Embryonic facial prominence (tissue), 1 donor: ENCODE data around the gene SRM.
"Not testable (repeated sequence)": the region's sequence is repeated elsewhere in the genome, so short reads cannot be mapped to it uniquely, and the experiment has no call there.

Experiments
- DNase-seq: peaks from one replicate; pipeline ENCODE4 v3.0.0-alpha.2; 2016; ENCODE audit errors: extremely low spot score

Gene SRM

DNA sequence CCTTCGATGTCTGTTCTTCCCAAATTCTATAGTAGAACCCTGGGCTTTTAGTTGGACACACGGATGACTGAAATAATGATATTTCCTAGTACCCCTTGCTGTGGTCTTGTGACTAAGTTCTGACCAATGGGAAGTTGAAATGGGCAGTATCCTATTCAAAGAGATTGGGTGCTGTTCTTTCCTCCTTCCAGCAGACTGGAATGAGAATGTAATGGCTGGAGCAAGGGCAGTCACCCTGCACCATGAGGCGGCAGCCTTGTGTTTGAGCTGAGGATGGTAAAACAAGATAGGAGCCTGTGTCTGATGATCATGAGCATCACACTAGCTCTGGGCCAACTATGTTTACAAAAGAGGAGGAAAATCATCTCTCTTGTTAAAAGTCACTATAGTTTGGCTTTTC, 5.1 kb upstream of the SRM start:
- DNase-seq: no peak

DNA sequence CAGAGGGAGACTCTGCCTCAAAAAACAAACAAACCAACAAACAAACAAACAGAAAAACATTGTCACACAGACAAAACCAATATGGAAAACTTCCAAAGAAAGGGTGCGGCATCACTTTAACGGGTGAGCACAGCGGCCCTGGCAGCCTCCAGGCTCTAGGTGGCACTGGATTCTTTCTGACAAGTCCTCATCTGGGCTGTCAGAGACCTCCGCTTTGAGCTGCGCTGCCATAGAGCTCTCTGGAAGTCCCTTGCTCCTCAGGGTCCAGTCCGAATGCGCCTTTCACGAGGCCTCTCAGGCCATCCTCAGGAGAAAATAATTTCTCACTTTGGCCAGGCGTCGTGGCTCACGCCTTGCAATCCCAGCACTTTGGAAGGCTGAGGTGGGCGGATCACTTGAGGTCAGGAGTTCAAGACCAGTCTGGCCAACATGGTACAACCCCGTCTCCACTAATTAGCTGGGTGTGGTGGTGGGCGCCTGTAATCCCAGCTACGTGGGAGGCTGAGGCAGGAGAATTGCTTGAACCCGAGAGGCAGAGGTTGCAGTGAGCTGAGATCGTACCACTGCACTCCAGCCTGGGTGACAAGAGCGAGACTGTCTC, 4.2 kb upstream of the SRM start:
- not testable (repeated sequence) for DNase-seq

GRCh38 chr1:11062965-11063401, 3.2 kb upstream of the SRM start:
- no peak for DNase-seq

GRCh38 chr1:11061652-11062365, 2.0 kb upstream of the SRM start:
- DNase-seq: no peak

DNA sequence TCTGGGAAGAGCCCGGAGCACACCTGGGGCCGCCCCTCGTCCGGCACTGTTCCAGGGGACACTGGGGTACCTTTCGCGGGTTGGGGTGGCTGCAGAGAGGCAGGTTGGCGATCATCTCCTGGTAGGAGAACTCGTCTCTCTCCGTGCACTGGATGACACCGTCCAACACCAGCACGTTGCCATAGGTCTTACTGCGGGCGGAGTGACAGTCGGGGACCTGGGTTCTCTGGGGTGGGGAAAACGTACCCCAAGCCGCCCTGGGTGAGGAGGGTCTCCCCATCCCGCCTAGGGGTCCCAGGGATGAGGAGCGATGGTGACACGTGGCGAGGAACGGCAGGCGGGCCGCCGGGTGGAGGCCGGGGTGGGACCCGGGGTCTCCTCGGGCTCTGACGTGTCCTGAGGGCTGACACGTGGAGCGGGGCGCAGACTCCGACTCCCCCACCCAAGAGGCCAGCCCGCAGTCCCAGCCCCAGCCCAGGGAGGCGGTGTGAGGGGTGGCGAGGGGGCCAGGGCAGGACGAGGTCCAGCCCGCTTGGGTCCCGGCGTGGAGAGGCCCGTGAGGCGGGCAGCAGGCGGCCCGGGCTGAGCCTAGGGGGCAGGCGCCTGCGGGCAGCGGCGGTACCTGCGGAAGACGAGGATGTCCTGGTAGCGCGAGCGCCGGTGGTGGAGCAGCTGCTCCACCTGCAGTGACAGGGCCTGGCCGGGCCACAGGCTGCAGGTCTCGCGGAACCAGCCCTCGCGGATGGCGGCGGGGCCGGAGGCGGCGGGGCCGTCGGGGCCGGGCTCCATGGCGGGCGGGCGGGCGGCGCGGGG, 457 bp downstream of the SRM start:
- DNase-seq: no peak

DNA sequence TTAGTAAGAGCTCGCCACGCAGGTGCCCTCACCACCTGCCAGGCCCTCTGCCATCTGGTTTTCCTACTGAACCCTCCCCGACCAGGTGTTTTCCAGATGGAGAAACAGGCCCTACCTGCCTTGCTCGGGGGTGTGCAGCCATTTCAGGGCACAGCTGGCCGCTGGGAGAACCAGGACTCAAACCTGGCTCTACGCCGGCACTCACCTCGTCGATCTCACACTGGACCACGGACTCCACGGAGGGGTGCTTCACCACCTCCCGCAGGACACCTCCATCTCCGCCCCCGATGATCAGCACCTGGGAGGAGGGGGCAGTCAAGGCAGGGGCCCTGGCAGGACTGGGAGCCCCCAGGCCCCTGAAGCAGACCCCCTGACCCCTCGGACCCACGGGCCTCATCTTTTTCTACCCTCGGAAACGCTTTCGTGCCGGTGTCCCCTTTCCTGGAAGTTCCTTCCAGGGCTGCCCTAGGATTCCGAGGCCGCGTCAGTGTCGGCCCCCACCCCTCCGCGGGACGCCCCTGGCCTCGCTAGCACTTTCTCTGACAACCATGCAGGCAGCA, 1.1 kb downstream of the SRM start:
- DNase-seq: no peak

DNA sequence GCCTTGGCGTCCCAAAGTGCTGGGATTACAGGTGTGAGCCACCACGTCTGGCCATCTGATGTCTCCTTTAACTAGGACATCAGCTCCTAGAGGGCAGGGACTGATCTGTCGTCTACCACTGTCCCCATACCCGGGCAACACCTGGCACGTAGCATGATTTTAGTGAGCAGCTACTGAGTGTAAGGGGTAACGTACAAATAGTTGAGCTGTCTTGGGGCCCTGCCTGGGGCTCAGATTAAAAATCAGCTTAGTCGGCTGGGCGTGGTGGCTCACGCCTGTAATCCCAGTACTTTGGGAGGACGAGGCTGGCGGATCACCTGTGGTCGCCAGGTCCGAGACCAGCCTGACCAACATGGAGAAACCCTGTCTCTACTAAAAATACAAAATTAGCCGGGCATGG, 1.8 kb downstream of the SRM start:
- no peak for DNase-seq

GRCh38 chr1:11057477-11057876, 2.3 kb downstream of the SRM start:
- DNase-seq: no peak

DNA sequence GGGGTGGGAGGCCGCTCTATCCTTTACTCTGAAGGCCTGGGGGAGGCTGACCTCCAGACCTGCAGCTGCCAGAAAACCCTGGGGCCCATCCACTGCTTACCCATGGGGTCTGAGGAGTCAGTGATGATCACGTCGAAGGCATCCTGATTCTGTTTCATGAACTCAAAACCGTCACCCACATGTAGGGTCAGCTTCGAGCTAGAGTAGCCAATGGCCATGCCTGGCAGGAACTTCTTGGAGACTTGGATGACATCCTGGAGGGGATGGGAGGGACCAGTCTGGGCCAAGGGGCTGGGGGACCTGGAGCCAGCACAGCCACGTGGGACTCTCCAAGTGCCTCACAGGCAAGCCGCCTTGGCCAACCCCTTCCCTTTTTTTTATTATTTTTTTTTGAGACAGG, 3.3 kb downstream of the SRM start:
- no peak for DNase-seq

- no peak for DNase-seq
Measured at GRCh38 chr1:11055676-11056075, 4.1 kb downstream of the SRM start.

GRCh38 chr1:11054666-11055065, 5.2 kb downstream of the SRM start:
- DNase-seq: no peak

- DNase-seq: no peak
Measured at GRCh38 chr1:11054181-11054580, 5.6 kb downstream of the SRM start.

- DNase-seq: no peak
Measured at GRCh38 chr1:11053758-11054137, 6.1 kb downstream of the SRM start.

DNA sequence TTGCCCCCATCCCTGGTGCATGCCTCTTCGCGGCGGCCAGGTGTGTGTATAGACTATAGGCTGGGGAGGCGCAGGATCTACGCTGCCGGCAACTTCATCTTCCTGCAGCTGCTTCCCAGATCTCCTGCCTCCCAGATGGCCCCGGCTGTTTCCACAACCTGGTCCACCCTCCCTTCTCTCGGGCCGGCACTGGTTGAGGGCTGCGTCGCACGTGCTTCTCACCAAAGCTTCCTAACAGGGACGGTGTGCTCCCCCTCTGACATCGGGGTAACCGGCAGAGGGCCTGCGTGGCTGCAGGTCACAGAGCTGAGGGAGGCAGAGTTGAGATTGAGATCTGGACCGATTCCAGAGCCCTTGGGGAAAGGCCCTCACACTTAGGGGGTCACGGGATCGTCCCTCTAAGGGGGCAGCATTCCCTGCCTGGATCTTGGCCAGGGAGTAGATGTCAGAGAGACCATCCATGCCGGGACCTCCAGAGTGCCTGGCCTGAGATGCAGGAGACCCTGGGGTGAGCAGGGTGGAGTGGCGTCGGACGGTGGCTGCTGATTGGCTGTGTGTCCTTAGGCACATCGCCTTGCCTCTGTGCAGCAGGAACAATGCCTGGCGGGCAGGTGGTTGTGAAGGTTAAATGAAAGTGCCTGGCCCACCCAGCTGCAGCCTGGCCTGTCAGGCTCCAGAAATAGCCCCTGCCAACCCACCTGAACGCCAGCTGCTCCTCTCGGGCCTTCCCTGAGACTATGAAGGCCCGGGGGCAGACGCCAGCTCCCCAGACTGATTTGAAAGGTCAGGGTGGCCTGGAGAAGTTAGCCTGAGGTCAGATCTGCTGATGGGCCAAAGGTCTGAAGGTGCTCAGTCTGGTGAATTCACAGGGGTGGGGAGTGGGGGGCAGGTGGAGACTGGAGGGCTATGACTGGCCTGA, 6.7 kb downstream of the SRM start:
- no peak for DNase-seq

- no peak for DNase-seq
Measured at GRCh38 chr1:11051781-11052511, 7.9 kb downstream of the SRM start.

- not testable (repeated sequence) for DNase-seq
Measured at GRCh38 chr1:11051121-11051520, 8.7 kb downstream of the SRM start.

- DNase-seq: no peak
Measured at GRCh38 chr1:11046625-11047365, 13.0 kb downstream of the SRM start, which contains the start of gene MASP2. MASP2 (minus strand) TSS chr1:11047239; CDS start chr1:11047207, 32 bp downstream.

DNA sequence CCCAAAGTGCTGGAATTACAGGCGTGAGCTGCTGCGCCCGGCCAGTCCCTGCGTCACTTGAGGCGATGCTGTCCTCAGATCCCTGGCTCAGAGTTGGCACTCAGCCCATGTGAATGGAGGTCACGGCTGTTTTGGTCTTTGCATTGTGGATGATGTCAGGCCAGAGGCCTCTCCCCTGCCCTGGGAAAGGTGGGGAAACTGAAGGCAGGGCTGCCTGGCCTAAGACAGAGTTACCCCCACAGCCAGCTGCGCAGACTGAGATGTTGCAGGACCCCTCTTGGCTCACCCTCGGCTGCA, 13.6 kb downstream of the SRM start:
- no peak for DNase-seq

- no peak for DNase-seq
Measured at GRCh38 chr1:11045428-11046269, 14.2 kb downstream of the SRM start.
